Endothelial cell of umbilical vein (primary cell): ENCODE results near the gene PUS10. TPM values are rescaled to one million over a fixed set of nuclear protein-coding genes. Genes with fewer than 3 reads are reported as not detected.

ENCODE experiments used
- BruUV-seq: library from RNA; stranded (reverse); fragments of 400-500 nt; replicated peaks from 2 replicates; lab custom pipeline; 2021; lab: Mats Ljungman, UMichigan
- CTCF ChIA-PET: fragments of 300-600, 350-600 bp; sonication (Branson Sonifier 250); formaldehyde crosslinking; loops from one replicate; lab custom pipeline; 2021; ENCODE audit warnings: antibody characterized with exemption, inconsistent platforms; lab: Charles Lee
- POLR2A ChIA-PET: fragments of 300-600, 350-600 bp; sonication (Branson Sonifier 250); formaldehyde crosslinking; loops from one replicate; lab custom pipeline; 2021; ENCODE audit warnings: antibody characterized with exemption, inconsistent platforms; lab: Charles Lee
- DNase-seq: peaks from one replicate; pipeline ENCODE4 v3.0.0-alpha.2; 2011; ENCODE audit warnings: low read depth, low spot score
- FAIRE-seq: peaks from 2 replicates; lab custom pipeline; 2011; peaks lifted over from hg19 to GRCh38; lab: Jason Lieb, UNC
- H2AFZ ChIP-seq: 2 replicates; pipeline ENCODE4 v1.6.0; 2012; ENCODE audit warnings: low read depth, low read length, control low read depth, inconsistent platforms
- H3K27ac ChIP-seq: 2 replicates; pipeline ENCODE4 v1.5.1; 2011; ENCODE audit warnings: low read depth, mild to moderate bottlenecking, control low read depth, low read length, moderate library complexity; ENCODE audit not compliant: insufficient read depth
- H3K27me3 ChIP-seq, 2 experiments: 2 replicates each; pipeline versions ENCODE4 v1.6.0 to v1.6.1; 2011; ENCODE audit warnings: low read length in 2 of 2, mixed read lengths in 1 of 2; ENCODE audit not compliant: control insufficient read depth in 2 of 2, insufficient read depth in 2 of 2
- H3K36me3 ChIP-seq, 2 experiments: 2 replicates in 1 of 2; 3 replicates in 1 of 2; pipeline ENCODE4 v1.5.1; 2011; ENCODE audit warnings: low read length in 2 of 2, mild to moderate bottlenecking in 1 of 2, moderate library complexity in 1 of 2; ENCODE audit not compliant: control insufficient read depth in 2 of 2, insufficient read depth in 2 of 2; ENCODE audit errors: extremely low read depth in 1 of 2
- H3K4me1 ChIP-seq: 3 replicates; pipeline ENCODE4 v1.5.1; 2011; ENCODE audit warnings: mild to moderate bottlenecking, low read length; ENCODE audit not compliant: control insufficient read depth, insufficient read depth; ENCODE audit errors: extremely low read depth
- H3K4me2 ChIP-seq: 2 replicates; pipeline ENCODE4 v1.6.1; 2011; ENCODE audit warnings: low read length, control low read depth, mixed read lengths; ENCODE audit not compliant: insufficient read depth
- H3K4me3 ChIP-seq, 3 experiments: fragments of 200-600 bp in 1 of 3; sonication (generic), shearing (Covaris generic) in 1 of 3; replicated peaks in 1 of 3; 2 replicates each; pipeline ENCODE4 v1.5.1; 2011 to 2016; ENCODE audit warnings: control low read depth in 3 of 3, low read length in 3 of 3, mild to moderate bottlenecking in 2 of 3, inconsistent platforms in 1 of 3, low read depth in 1 of 3, moderate library complexity in 1 of 3; ENCODE audit not compliant: insufficient read depth in 1 of 3
- H3K79me2 ChIP-seq: 2 replicates; pipeline ENCODE4 v1.6.0; 2012; ENCODE audit warnings: low read length, inconsistent platforms; ENCODE audit not compliant: control insufficient read depth, insufficient read depth
- H3K9ac ChIP-seq: replicated peaks from 2 replicates; pipeline ENCODE3; 2011; ENCODE audit warnings: low read length, control low read depth; ENCODE audit not compliant: insufficient read depth; ENCODE audit errors: extremely low read depth
- H3K9me1 ChIP-seq: replicated peaks from 3 replicates; pipeline ENCODE4 v1.6.0; 2011; ENCODE audit warnings: mild to moderate bottlenecking, low read length; ENCODE audit not compliant: control insufficient read depth, insufficient read depth; ENCODE audit errors: extremely low read depth
- H3K9me3 ChIP-seq: replicated peaks from 2 replicates; pipeline ENCODE4 v1.5.1; 2012; ENCODE audit warnings: low read length, inconsistent platforms; ENCODE audit not compliant: control insufficient read depth, insufficient read depth
- H4K20me1 ChIP-seq: replicated peaks from 2 replicates; pipeline ENCODE3; 2011; ENCODE audit warnings: mild to moderate bottlenecking, low read length; ENCODE audit not compliant: control insufficient read depth, insufficient read depth; ENCODE audit errors: extremely low read depth
- EZH2 ChIP-seq: IDR thresholded peaks from 2 replicates; pipeline ENCODE4 v1.6.1; 2012; ENCODE audit warnings: borderline replicate concordance, low read depth, mild to moderate bottlenecking, moderate library complexity, low read length, inconsistent platforms; ENCODE audit not compliant: severe bottlenecking
- FOS ChIP-seq: IDR thresholded peaks from 2 replicates; pipeline ENCODE4 v1.6.1; 2011; ENCODE audit warnings: mild to moderate bottlenecking, low read length, moderate library complexity, borderline replicate concordance; ENCODE audit not compliant: insufficient read depth
- GATA2 ChIP-seq: IDR thresholded peaks from 2 replicates; pipeline ENCODE4 v1.7.0; 2011; ENCODE audit warnings: low read depth, mild to moderate bottlenecking, moderate library complexity, mixed read lengths, low read length; ENCODE audit not compliant: insufficient read length, insufficient read depth
- JUN ChIP-seq: IDR thresholded peaks from 2 replicates; pipeline ENCODE4 v1.6.1; 2011; ENCODE audit warnings: borderline replicate concordance, low read depth; ENCODE audit not compliant: insufficient read length, insufficient read depth
- MYC ChIP-seq: IDR thresholded peaks from one replicate; pipeline ENCODE4 v1.6.1; 2011; ENCODE audit warnings: mild to moderate bottlenecking, low read depth, low read length
- POLR2A ChIP-seq: IDR thresholded peaks from 2 replicates; pipeline ENCODE4 v1.6.1; 2012; ENCODE audit warnings: low read depth, mild to moderate bottlenecking, control low read depth, low read length
- POLR2AphosphoS5 ChIP-seq: IDR thresholded peaks from 2 replicates; pipeline ENCODE4 v1.6.1; 2012; ENCODE audit warnings: low read depth, mild to moderate bottlenecking, control low read depth, low read length, moderate library complexity; ENCODE audit not compliant: insufficient read depth
- dilution Hi-C: fragments of 300-500 bp; cut with MboI; formaldehyde crosslinking; loops from one replicate; pipeline ENCODE4 v1.15.0; 2019; ENCODE audit warnings: low sequenced_read_pairs; ENCODE audit not compliant: extremely low pct_ligation_motif_present
- intact Hi-C: fragments of 100-400 bp; cut with micrococcal nuclease; formaldehyde crosslinking; loops from one replicate; pipeline ENCODE4 v1.10.0; 2022
- polyA plus RNA-seq, 4 experiments: library from polyadenylated mRNA; depleted of rRNA in 3 of 4; stranded (reverse) in 3 of 4; unstranded in 1 of 4; fragments of >200 nt; gene quantifications; 2 replicates each; pipeline versions ENCODE4 v1.2.1 to v1.2.3, GENCODE V29; 2011 to 2012; ENCODE audit warnings: missing spikeins in 1 of 4
- total RNA-seq: library from RNA; stranded (reverse); gene quantifications from 2 replicates; pipeline ENCODE4 v1.2.3, GENCODE V29; 2021
- TF ChIP-seq, protein P1 (sequence below), 2 donors: IDR thresholded peaks; 1 replicate in 1 of 2; 2 replicates in 1 of 2; pipeline ENCODE4 v1.5.1; 2011; ENCODE audit warnings: low read length in 2 of 2, mild to moderate bottlenecking in 2 of 2, moderate library complexity in 2 of 2, control low read depth in 1 of 2, inconsistent platforms in 1 of 2, low read depth in 1 of 2; ENCODE audit not compliant: insufficient read depth in 1 of 2; ENCODE audit errors: extremely low read depth in 1 of 2
- TF ChIP-seq, protein P2 (sequence below): IDR thresholded peaks from 2 replicates; pipeline ENCODE4 v1.6.1; 2011; ENCODE audit not compliant: insufficient read depth, insufficient read length

PUS10 gene
- total and polyA plus RNA-seq, 2 donors (not counting 3 experiments of a cell fraction or from before 2014, with no cell fraction given) = 3.7 to 10.3 TPM

DNA sequence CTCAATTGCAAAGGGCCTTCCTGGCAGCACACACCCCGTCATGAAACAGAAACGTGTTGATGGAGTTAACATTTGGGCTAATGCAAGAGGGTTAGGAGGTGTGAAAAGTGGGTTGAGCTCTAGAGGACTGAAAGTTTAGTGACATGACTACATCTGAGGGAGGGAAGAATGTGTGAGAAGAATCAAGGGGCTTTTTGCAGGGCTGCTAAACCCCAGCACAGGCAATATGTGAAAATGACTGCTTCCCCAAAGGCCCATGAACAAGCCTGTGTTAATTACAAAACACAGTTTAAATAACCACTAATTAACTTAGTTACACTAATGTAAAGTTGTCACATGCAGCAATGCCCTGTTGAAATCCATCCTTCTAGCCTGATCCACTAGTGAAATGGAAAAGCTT is 63.9 kb downstream of the PUS10 start:
- Histone ChIP-seq H3K4me2 (no peak overlapping the region), H3K9me3 (no peaks in the 10 kb centered on the region), H3K79me2 (no peaks in the 10 kb centered on the region), H3K4me1 (peaks cover 19% of the 10 kb centered on the region), H3K27me3 (no peaks in the 10 kb centered on the region), H4K20me1 (no peaks in the 10 kb centered on the region), H3K9me1 (no peaks in the 10 kb centered on the region), H3K36me3 (peaks cover 0 to 2% of the 10 kb centered on the region in 2 experiments), H3K4me3 (no peak overlapping the region), H3K27ac (no peak overlapping the region), H3K9ac (no peak overlapping the region), H2AFZ (no peak overlapping the region)
- dilution Hi-C loops = no loop called here
- BruUV-seq = no TSS peak
- DNase-seq = no peak
- CTCF ChIA-PET = interaction anchor here (1.0 to 1.4 kb wide), 2 partner anchors 9 to 45 kb away, joined by 3 read pairs; no protein-coding TSS in a partner anchor
- TF ChIP-seq FOS (no peak), JUN (no peak), MYC (no peak), EZH2 (no peak), POLR2A (no peak)
- intact Hi-C loops = no loop called here
- POLR2A ChIA-PET = no interaction called here
- FAIRE-seq = no peak

GRCh38 chr2:60948926-60949579 is 69.0 kb downstream of the PUS10 start:
- Histone ChIP-seq H3K9me3 (no peaks in the 10 kb centered on the region), H3K9me1 (no peaks in the 10 kb centered on the region), H3K36me3 (peaks cover 0 to 1% of the 10 kb centered on the region in 2 experiments), H3K4me2 (no peak overlapping the region), H3K9ac (no peak overlapping the region), H4K20me1 (no peaks in the 10 kb centered on the region), H3K4me1 (no peaks in the 10 kb centered on the region), H3K4me3 (no peak overlapping the region), H3K27me3 (no peaks in the 10 kb centered on the region), H3K27ac (no peak overlapping the region), H3K79me2 (no peaks in the 10 kb centered on the region), H2AFZ (no peak overlapping the region)
- CTCF ChIA-PET = interaction anchor here (1.0 kb wide), 1 partner anchor 8 kb away, joined by 4 read pairs; no protein-coding TSS in a partner anchor
- DNase-seq (no peak), FAIRE-seq (no peak)
- intact Hi-C loops (no loop called here), dilution Hi-C loops (no loop called here)
- POLR2A ChIA-PET = no interaction called here
- TF ChIP-seq, protein P1, sequence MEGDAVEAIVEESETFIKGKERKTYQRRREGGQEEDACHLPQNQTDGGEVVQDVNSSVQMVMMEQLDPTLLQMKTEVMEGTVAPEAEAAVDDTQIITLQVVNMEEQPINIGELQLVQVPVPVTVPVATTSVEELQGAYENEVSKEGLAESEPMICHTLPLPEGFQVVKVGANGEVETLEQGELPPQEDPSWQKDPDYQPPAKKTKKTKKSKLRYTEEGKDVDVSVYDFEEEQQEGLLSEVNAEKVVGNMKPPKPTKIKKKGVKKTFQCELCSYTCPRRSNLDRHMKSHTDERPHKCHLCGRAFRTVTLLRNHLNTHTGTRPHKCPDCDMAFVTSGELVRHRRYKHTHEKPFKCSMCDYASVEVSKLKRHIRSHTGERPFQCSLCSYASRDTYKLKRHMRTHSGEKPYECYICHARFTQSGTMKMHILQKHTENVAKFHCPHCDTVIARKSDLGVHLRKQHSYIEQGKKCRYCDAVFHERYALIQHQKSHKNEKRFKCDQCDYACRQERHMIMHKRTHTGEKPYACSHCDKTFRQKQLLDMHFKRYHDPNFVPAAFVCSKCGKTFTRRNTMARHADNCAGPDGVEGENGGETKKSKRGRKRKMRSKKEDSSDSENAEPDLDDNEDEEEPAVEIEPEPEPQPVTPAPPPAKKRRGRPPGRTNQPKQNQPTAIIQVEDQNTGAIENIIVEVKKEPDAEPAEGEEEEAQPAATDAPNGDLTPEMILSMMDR (IDR thresholded peaks at IDR 0.05; ENCODE audit: extremely low read depth in 1 of 2, insufficient read depth in 1 of 2, low read depth in 1 of 2, low read length in 2 of 2) = no peak
- TF ChIP-seq GATA2 = no peak
- no peak for TF ChIP-seq JUN
- TF ChIP-seq, protein P2, sequence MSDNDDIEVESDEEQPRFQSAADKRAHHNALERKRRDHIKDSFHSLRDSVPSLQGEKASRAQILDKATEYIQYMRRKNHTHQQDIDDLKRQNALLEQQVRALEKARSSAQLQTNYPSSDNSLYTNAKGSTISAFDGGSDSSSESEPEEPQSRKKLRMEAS = no peak
- no peak for TF ChIP-seq POLR2A
- no peak for TF ChIP-seq EZH2
- TF ChIP-seq MYC = no peak
- no peak for TF ChIP-seq POLR2AphosphoS5
- TF ChIP-seq FOS = no peak
- no TSS peak for BruUV-seq
